Measurements from ENCODE around the gene CRADD.

CRADD gene

DNA sequence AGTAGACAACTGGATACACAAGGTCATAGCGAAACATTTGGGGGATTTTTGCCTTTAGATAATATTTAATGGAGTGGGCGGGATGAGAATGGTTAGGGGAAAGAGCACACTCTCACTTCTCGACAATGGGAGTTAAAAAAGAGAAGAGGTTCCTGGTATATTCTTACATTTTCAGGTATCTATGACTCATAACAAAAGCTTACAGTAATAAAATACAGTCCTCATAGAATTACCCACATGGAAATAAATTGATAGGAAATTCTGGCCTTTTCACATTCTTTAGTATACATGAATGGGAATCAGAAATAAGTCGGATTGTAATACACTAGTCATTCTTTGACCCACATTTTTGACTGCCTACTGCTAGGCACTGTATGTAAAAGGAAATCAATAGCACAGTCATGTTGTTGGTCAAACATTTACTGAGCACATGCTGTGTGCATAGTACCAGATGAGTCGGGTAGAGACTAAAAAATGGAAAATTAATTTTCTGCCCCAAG is 8.2 kb upstream of the CRADD start:
- H3K27ac ChIP-seq (ENCODE audit: insufficient read depth, low read length, poor library complexity, severe bottlenecking): no peak overlapping the region
- no peaks in the 10 kb centered on the region for H3K36me3 ChIP-seq (ENCODE audit: control insufficient read depth, insufficient read depth, low read length)
- H3K4me3 ChIP-seq (ENCODE audit: insufficient read depth, low read depth, low read length, poor library complexity, severe bottlenecking): no peak overlapping the region
- H3K4me1 ChIP-seq (ENCODE audit: control insufficient read depth, insufficient read depth, low read length, poor library complexity, severe bottlenecking): no peaks in the 10 kb centered on the region
- DNase-seq: no peak
- no peaks in the 10 kb centered on the region for H3K9me3 ChIP-seq (ENCODE audit: control insufficient read depth, low read length)
- no peaks in the 10 kb centered on the region for H3K27me3 ChIP-seq (replicated peaks; ENCODE audit: control insufficient read depth, insufficient read depth, low read length, poor library complexity, severe bottlenecking)

- DNase-seq: no peak
- Histone ChIP-seq H3K4me1 (ENCODE audit: control insufficient read depth, insufficient read depth, low read length, poor library complexity, severe bottlenecking) (no peaks in the 10 kb centered on the region), H3K36me3 (ENCODE audit: control insufficient read depth, insufficient read depth, low read length) (no peaks in the 10 kb centered on the region), H3K27ac (ENCODE audit: insufficient read depth, low read length, poor library complexity, severe bottlenecking) (no peak overlapping the region), H3K4me3 (ENCODE audit: insufficient read depth, low read depth, low read length, poor library complexity, severe bottlenecking) (no peak overlapping the region), H3K9me3 (ENCODE audit: control insufficient read depth, low read length) (no peaks in the 10 kb centered on the region), H3K27me3 (replicated peaks; ENCODE audit: control insufficient read depth, insufficient read depth, low read length, poor library complexity, severe bottlenecking) (no peaks in the 10 kb centered on the region)
Observed at GRCh38 chr12:93669452-93669851, 7.7 kb upstream of the CRADD start.

- H3K27me3 ChIP-seq (replicated peaks; ENCODE audit: control insufficient read depth, insufficient read depth, low read length, poor library complexity, severe bottlenecking): no peaks in the 10 kb centered on the region
- no peak overlapping the region for H3K4me3 ChIP-seq (ENCODE audit: insufficient read depth, low read depth, low read length, poor library complexity, severe bottlenecking)
- no peak overlapping the region for H3K27ac ChIP-seq (ENCODE audit: insufficient read depth, low read length, poor library complexity, severe bottlenecking)
- H3K4me1 ChIP-seq (ENCODE audit: control insufficient read depth, insufficient read depth, low read length, poor library complexity, severe bottlenecking): no peaks in the 10 kb centered on the region
- H3K9me3 ChIP-seq (ENCODE audit: control insufficient read depth, low read length): no peaks in the 10 kb centered on the region
- no peaks in the 10 kb centered on the region for H3K36me3 ChIP-seq (ENCODE audit: control insufficient read depth, insufficient read depth, low read length)
- DNase-seq: no peak
Observed at GRCh38 chr12:93670104-93670503, 7.1 kb upstream of the CRADD start.

DNA sequence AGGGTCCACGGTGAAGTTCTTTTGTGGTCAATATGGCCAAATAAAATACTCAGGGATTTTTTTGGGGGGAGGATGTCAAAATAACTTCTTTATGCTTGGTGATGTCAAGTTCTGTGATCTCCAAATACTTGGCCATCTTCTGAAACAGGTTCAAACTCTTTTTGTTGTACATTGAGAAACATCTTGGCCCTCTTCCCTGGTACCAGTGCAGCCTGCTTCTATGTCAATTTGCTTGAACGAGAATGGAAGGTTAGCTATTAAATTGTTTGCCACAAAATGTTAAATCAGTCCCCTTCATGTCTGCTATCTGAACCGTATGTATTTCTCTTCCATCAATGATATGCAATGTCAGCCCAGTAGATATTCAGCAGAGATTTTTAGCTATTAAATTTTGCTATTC is 6.1 kb upstream of the CRADD start:
- Histone ChIP-seq H3K4me3 (ENCODE audit: insufficient read depth, low read depth, low read length, poor library complexity, severe bottlenecking) (no peak overlapping the region), H3K4me1 (ENCODE audit: control insufficient read depth, insufficient read depth, low read length, poor library complexity, severe bottlenecking) (no peaks in the 10 kb centered on the region), H3K27me3 (replicated peaks; ENCODE audit: control insufficient read depth, insufficient read depth, low read length, poor library complexity, severe bottlenecking) (no peaks in the 10 kb centered on the region), H3K27ac (ENCODE audit: insufficient read depth, low read length, poor library complexity, severe bottlenecking) (no peak overlapping the region), H3K36me3 (ENCODE audit: control insufficient read depth, insufficient read depth, low read length) (no peaks in the 10 kb centered on the region), H3K9me3 (ENCODE audit: control insufficient read depth, low read length) (no peaks in the 10 kb centered on the region)
- no peak for DNase-seq

- H3K9me3 ChIP-seq (ENCODE audit: control insufficient read depth, low read length): no peaks in the 10 kb centered on the region
- DNase-seq: no peak
- H3K4me3 ChIP-seq (ENCODE audit: insufficient read depth, low read depth, low read length, poor library complexity, severe bottlenecking): no peak overlapping the region
- no peaks in the 10 kb centered on the region for H3K27me3 ChIP-seq (replicated peaks; ENCODE audit: control insufficient read depth, insufficient read depth, low read length, poor library complexity, severe bottlenecking)
- H3K36me3 ChIP-seq (ENCODE audit: control insufficient read depth, insufficient read depth, low read length): no peaks in the 10 kb centered on the region
- H3K27ac ChIP-seq (ENCODE audit: insufficient read depth, low read length, poor library complexity, severe bottlenecking): no peak overlapping the region
- peaks cover 4% of the 10 kb centered on the region for H3K4me1 ChIP-seq (ENCODE audit: control insufficient read depth, insufficient read depth, low read length, poor library complexity, severe bottlenecking)
Observed at GRCh38 chr12:93673084-93673483, 4.1 kb upstream of the CRADD start.

- no peaks in the 10 kb centered on the region for H3K27me3 ChIP-seq (replicated peaks; ENCODE audit: control insufficient read depth, insufficient read depth, low read length, poor library complexity, severe bottlenecking)
- no peak for DNase-seq
- H3K9me3 ChIP-seq (ENCODE audit: control insufficient read depth, low read length): no peaks in the 10 kb centered on the region
- H3K4me1 ChIP-seq (ENCODE audit: control insufficient read depth, insufficient read depth, low read length, poor library complexity, severe bottlenecking): peaks cover 8% of the 10 kb centered on the region
- no peak overlapping the region for H3K27ac ChIP-seq (ENCODE audit: insufficient read depth, low read length, poor library complexity, severe bottlenecking)
- H3K36me3 ChIP-seq (ENCODE audit: control insufficient read depth, insufficient read depth, low read length): no peaks in the 10 kb centered on the region
- H3K4me3 ChIP-seq (ENCODE audit: insufficient read depth, low read depth, low read length, poor library complexity, severe bottlenecking): no peak overlapping the region
Observed at GRCh38 chr12:93674386-93674785, 2.8 kb upstream of the CRADD start.

DNA sequence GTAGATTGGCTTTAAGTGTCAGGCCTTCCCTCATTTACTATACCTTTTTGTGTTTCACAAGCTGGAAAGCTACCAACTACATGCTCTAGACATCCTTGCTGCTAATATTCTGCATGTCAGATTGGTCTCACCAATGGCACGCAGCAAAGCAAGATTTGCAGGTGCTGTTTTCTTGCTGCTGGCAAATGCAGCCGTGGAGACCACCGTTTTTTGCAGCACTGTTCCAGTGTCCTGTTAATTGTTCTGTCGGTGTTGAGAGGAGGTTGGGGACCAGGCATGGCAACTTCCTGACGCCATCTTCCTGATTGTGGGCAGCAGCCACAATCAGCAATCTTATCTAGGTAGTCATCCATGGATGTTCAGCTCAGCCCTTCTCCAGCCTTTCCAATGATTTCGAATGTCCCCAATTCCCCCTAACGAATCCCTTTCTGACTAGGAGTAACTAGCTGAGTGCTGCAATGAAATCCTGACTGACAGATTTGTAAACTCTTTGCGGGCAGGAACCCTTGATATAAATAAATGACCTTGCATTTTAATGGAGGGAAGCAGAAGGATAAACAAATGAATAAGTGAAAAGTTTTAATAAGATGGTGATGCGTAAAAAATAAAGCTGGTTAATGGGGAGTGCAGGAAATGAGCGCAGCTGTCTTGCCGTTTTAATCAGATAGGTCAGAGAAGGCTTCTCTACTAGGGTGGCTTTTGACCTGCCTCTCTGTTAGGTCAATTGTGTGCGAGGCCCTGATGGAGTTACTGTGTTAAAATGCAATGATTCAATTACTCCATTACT is 574 bp upstream of the CRADD start:
- peaks cover 8% of the 10 kb centered on the region for H3K4me1 ChIP-seq (ENCODE audit: control insufficient read depth, insufficient read depth, low read length, poor library complexity, severe bottlenecking)
- no peaks in the 10 kb centered on the region for H3K27me3 ChIP-seq (replicated peaks; ENCODE audit: control insufficient read depth, insufficient read depth, low read length, poor library complexity, severe bottlenecking)
- no peaks in the 10 kb centered on the region for H3K36me3 ChIP-seq (ENCODE audit: control insufficient read depth, insufficient read depth, low read length)
- no peak for DNase-seq
- H3K9me3 ChIP-seq (ENCODE audit: control insufficient read depth, low read length): no peaks in the 10 kb centered on the region
- peak overlapping the region; percentile 61 for H3K4me3 ChIP-seq (ENCODE audit: insufficient read depth, low read depth, low read length, poor library complexity, severe bottlenecking)
- H3K27ac ChIP-seq (ENCODE audit: insufficient read depth, low read length, poor library complexity, severe bottlenecking): peak overlapping the region; percentile 58

DNA sequence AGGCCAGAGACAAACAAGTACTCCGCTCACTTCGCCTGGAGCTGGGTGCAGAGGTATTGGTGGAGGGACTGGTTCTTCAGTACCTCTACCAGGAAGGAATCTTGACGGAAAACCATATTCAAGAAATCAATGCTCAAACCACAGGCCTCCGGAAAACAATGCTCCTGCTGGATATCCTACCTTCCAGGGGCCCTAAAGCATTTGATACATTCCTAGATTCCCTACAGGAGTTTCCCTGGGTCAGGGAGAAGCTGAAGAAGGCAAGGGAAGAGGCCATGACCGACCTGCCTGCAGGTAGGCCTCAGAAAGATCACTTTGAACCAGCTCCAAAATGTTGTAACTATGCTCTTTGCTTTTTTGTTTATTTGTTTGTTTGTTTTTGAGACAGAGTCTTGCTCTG is 1.6 kb downstream of the CRADD start:
- H3K9me3 ChIP-seq (ENCODE audit: control insufficient read depth, low read length): no peaks in the 10 kb centered on the region
- H3K4me3 ChIP-seq (ENCODE audit: insufficient read depth, low read depth, low read length, poor library complexity, severe bottlenecking): no peak overlapping the region
- no peaks in the 10 kb centered on the region for H3K36me3 ChIP-seq (ENCODE audit: control insufficient read depth, insufficient read depth, low read length)
- H3K4me1 ChIP-seq (ENCODE audit: control insufficient read depth, insufficient read depth, low read length, poor library complexity, severe bottlenecking): peaks cover 8% of the 10 kb centered on the region
- H3K27ac ChIP-seq (ENCODE audit: insufficient read depth, low read length, poor library complexity, severe bottlenecking): no peak overlapping the region
- no peak for DNase-seq
- no peaks in the 10 kb centered on the region for H3K27me3 ChIP-seq (replicated peaks; ENCODE audit: control insufficient read depth, insufficient read depth, low read length, poor library complexity, severe bottlenecking)

DNA sequence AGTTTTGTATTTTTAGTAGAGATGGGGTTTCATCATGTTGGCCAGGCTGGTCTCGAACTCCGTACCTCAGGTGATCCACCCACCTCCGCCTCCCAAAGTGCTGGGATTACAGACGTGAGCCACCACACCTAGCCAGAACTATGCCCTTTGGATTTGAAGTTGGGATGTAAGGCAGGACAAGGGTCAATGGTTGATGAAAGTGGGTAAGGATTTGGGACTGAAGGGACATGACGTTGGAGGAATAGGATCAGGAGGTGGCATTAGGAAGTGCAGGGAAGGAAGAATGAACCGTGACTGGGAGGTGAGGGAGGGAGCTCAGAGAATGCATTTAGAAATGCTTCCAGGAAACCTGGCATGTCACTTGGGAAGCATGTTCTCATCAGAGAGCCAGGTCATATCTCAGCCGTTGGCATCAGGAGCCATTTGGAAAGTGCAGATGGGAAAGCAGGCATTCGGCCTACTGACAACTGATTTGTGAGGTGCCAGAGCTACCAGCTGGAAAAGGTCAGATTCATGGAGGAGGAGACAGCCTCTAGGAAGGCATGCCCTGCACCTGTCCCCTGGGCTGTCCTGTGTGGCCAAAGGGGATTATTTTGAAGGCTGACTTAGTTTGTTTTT is 2.2 kb downstream of the CRADD start:
- Histone ChIP-seq H3K4me1 (ENCODE audit: control insufficient read depth, insufficient read depth, low read length, poor library complexity, severe bottlenecking) (peaks cover 12% of the 10 kb centered on the region), H3K36me3 (ENCODE audit: control insufficient read depth, insufficient read depth, low read length) (no peaks in the 10 kb centered on the region), H3K27me3 (replicated peaks; ENCODE audit: control insufficient read depth, insufficient read depth, low read length, poor library complexity, severe bottlenecking) (no peaks in the 10 kb centered on the region), H3K4me3 (ENCODE audit: insufficient read depth, low read depth, low read length, poor library complexity, severe bottlenecking) (no peak overlapping the region), H3K27ac (ENCODE audit: insufficient read depth, low read length, poor library complexity, severe bottlenecking) (no peak overlapping the region), H3K9me3 (ENCODE audit: control insufficient read depth, low read length) (no peaks in the 10 kb centered on the region)
- no peak for DNase-seq

GRCh38 chr12:93680006-93680405 is 2.8 kb downstream of the CRADD start:
- H3K4me3 ChIP-seq (ENCODE audit: insufficient read depth, low read depth, low read length, poor library complexity, severe bottlenecking): no peak overlapping the region
- DNase-seq: no peak

More at GRCh38 chr12:93680006-93680405, 2.8 kb downstream of the CRADD start:
- H3K4me1 ChIP-seq (ENCODE audit: control insufficient read depth, insufficient read depth, low read length, poor library complexity, severe bottlenecking): peaks cover 15% of the 10 kb centered on the region
- no peaks in the 10 kb centered on the region for H3K9me3 ChIP-seq (ENCODE audit: control insufficient read depth, low read length)
- H3K36me3 ChIP-seq (ENCODE audit: control insufficient read depth, insufficient read depth, low read length): no peaks in the 10 kb centered on the region
- H3K27me3 ChIP-seq (replicated peaks; ENCODE audit: control insufficient read depth, insufficient read depth, low read length, poor library complexity, severe bottlenecking): no peaks in the 10 kb centered on the region
- H3K27ac ChIP-seq (ENCODE audit: insufficient read depth, low read length, poor library complexity, severe bottlenecking): no peak overlapping the region
